SH-SY5Y (cell line): Measurements from ENCODE around the gene GMDS.

Source experiments
- GATA2 ChIP-seq: IDR thresholded peaks from 2 replicates; pipeline ENCODE4 v1.6.1; 2011; ENCODE audit warnings: mild to moderate bottlenecking, low read depth, low read length
- GATA3 ChIP-seq: IDR thresholded peaks from 2 replicates; pipeline ENCODE4 v1.6.1; 2011; ENCODE audit warnings: low read depth, mild to moderate bottlenecking, low read length, moderate library complexity

- no peak for TF ChIP-seq GATA3
- TF ChIP-seq GATA2 = no peak
Observed at GRCh38 chr6:2187826-2188225, 57.6 kb downstream of the GMDS start.
